Caco-2 (cell line): ENCODE data around the gene FHIT. TPM values are rescaled to one million over a fixed set of nuclear protein-coding genes. Genes with fewer than 3 reads are reported as not detected.

Experiments used
- BruUV-seq: library from RNA; stranded (reverse); fragments of 400-500 nt; replicated peaks from 2 replicates; lab custom pipeline; 2021; lab: Mats Ljungman, UMichigan
- CTCF ChIA-PET: fragments of 300-600 bp; sonication (Branson Sonifier 250); formaldehyde crosslinking; loops from one replicate; lab custom pipeline; 2022; ENCODE audit warnings: antibody characterized with exemption; lab: Charles Lee
- POLR2A ChIA-PET: fragments of 300-600 bp; sonication (Branson Sonifier 250); formaldehyde crosslinking; loops from one replicate; lab custom pipeline; 2022; ENCODE audit warnings: antibody characterized with exemption; lab: Charles Lee
- DNase-seq, 2 experiments: peaks; one replicate each; pipeline versions ENCODE4 v3.0.0 to v3.0.0-alpha.2; 2020 to 2022
- H3K27me3 ChIP-seq: replicated peaks from 2 replicates; pipeline ENCODE4 v1.6.0; 2011; ENCODE audit warnings: low read length; ENCODE audit not compliant: control insufficient read depth, insufficient read depth
- H3K36me3 ChIP-seq: 2 replicates; pipeline ENCODE4 v1.5.1; 2011; ENCODE audit warnings: low read length; ENCODE audit not compliant: control insufficient read depth, insufficient read depth
- H3K4me1 ChIP-seq: fragments of 250-450 bp; sonication (Bioruptor Pico); 2 replicates; pipeline ENCODE4 v1.5.1; 2020; ENCODE audit warnings: mild to moderate bottlenecking
- H3K4me3 ChIP-seq: 2 replicates; pipeline ENCODE4 v1.5.1; 2011; ENCODE audit warnings: low read depth, mild to moderate bottlenecking, control low read depth, low read length
- H3K9me3 ChIP-seq: fragments of 250-450 bp; sonication (Bioruptor Pico); 2 replicates; pipeline ENCODE4 v1.5.1; 2020; ENCODE audit warnings: mild to moderate bottlenecking, moderate library complexity
- H3K27ac Mint-ChIP-seq: one replicate; pipeline ENCODE4 v1.8.0; 2022; ENCODE audit warnings: mixed read lengths; ENCODE audit not compliant: unreplicated experiment
- H3K27me3 Mint-ChIP-seq: one replicate; pipeline ENCODE4 v1.8.0; 2022; ENCODE audit warnings: mixed read lengths; ENCODE audit not compliant: insufficient read depth, unreplicated experiment
- H3K36me3 Mint-ChIP-seq: one replicate; pipeline ENCODE4 v1.8.0; 2022; ENCODE audit warnings: mild to moderate bottlenecking, mixed read lengths; ENCODE audit not compliant: insufficient read depth, unreplicated experiment
- H3K4me1 Mint-ChIP-seq: one replicate; pipeline ENCODE4 v1.8.0; 2022; ENCODE audit warnings: low read depth, mixed read lengths; ENCODE audit not compliant: unreplicated experiment
- H3K4me3 Mint-ChIP-seq: one replicate; pipeline ENCODE4 v1.8.0; 2022; ENCODE audit warnings: mild to moderate bottlenecking, moderate library complexity, mixed read lengths; ENCODE audit not compliant: unreplicated experiment
- H3K9me3 Mint-ChIP-seq: one replicate; pipeline ENCODE4 v1.8.0; 2022; ENCODE audit warnings: mixed read lengths; ENCODE audit not compliant: unreplicated experiment
- intact Hi-C: fragments of 100-400 bp; cut with micrococcal nuclease; formaldehyde crosslinking; loops from one replicate; pipeline ENCODE4 v1.10.0; 2022; ENCODE audit not compliant: unreplicated experiment
- total RNA-seq: library from RNA; stranded (reverse); gene quantifications from 2 replicates; pipeline ENCODE4 v1.2.3, GENCODE V29; 2022
- TF ChIP-seq, protein P1 (sequence below), 2 experiments: fragments of 200-600 bp in 1 of 2; IDR thresholded peaks; 1 replicate in 1 of 2; 2 replicates in 1 of 2; pipeline versions ENCODE4 v1.5.1 to v1.8.0; 2011 to 2022; ENCODE audit warnings: antibody characterized with exemption in 1 of 2, control low read depth in 1 of 2, inconsistent platforms in 1 of 2, low read depth in 1 of 2, low read length in 1 of 2, mild to moderate bottlenecking in 1 of 2, moderate library complexity in 1 of 2; ENCODE audit not compliant: insufficient read depth in 1 of 2, severe bottlenecking in 1 of 2, unreplicated experiment in 1 of 2

Gene FHIT
- total RNA-seq, 1 experiment from 2014 or later: 8.3 TPM

GRCh38 chr3:61015408-61015807 is 235.8 kb downstream of the FHIT start:
- Mint-ChIP-seq H3K27me3 (no peaks in the 10 kb centered on the region), H3K27ac (no peak overlapping the region), H3K9me3 (no peaks in the 10 kb centered on the region), H3K4me1 (no peaks in the 10 kb centered on the region), H3K4me3 (no peak overlapping the region), H3K36me3 (no peaks in the 10 kb centered on the region)
- ChIA-PET CTCF (no interaction called here), POLR2A (no interaction called here)
- no peaks in the 10 kb centered on the region for H3K36me3 ChIP-seq
- no TSS peak for BruUV-seq
- intact Hi-C loops: no loop called here
- H3K4me1 ChIP-seq: peaks cover 6% of the 10 kb centered on the region; the same call in 1 of the 2 replicates
- DNase-seq: no peak
- no peaks in the 10 kb centered on the region for H3K27me3 ChIP-seq
- no peak overlapping the region for H3K4me3 ChIP-seq
- no peaks in the 10 kb centered on the region for H3K9me3 ChIP-seq
- TF ChIP-seq, protein P1, sequence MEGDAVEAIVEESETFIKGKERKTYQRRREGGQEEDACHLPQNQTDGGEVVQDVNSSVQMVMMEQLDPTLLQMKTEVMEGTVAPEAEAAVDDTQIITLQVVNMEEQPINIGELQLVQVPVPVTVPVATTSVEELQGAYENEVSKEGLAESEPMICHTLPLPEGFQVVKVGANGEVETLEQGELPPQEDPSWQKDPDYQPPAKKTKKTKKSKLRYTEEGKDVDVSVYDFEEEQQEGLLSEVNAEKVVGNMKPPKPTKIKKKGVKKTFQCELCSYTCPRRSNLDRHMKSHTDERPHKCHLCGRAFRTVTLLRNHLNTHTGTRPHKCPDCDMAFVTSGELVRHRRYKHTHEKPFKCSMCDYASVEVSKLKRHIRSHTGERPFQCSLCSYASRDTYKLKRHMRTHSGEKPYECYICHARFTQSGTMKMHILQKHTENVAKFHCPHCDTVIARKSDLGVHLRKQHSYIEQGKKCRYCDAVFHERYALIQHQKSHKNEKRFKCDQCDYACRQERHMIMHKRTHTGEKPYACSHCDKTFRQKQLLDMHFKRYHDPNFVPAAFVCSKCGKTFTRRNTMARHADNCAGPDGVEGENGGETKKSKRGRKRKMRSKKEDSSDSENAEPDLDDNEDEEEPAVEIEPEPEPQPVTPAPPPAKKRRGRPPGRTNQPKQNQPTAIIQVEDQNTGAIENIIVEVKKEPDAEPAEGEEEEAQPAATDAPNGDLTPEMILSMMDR (IDR thresholded peaks at IDR 0.05; ENCODE audit: insufficient read depth in 1 of 2, low read depth in 1 of 2, low read length in 1 of 2, severe bottlenecking in 1 of 2, unreplicated experiment in 1 of 2): no peak

GRCh38 chr3:61008998-61009380 is 242.3 kb downstream of the FHIT start:
- no peak for DNase-seq
- no peaks in the 10 kb centered on the region for H3K4me1 Mint-ChIP-seq
- BruUV-seq: no TSS peak
- H3K4me3 ChIP-seq: no peak overlapping the region
- H3K36me3 Mint-ChIP-seq: no peaks in the 10 kb centered on the region
- H3K27me3 ChIP-seq: no peaks in the 10 kb centered on the region
- intact Hi-C loops: no loop called here
- H3K36me3 ChIP-seq: no peaks in the 10 kb centered on the region
- H3K4me1 ChIP-seq: no peaks in the 10 kb centered on the region
- POLR2A ChIA-PET: no interaction called here
- H3K9me3 ChIP-seq: no peaks in the 10 kb centered on the region
- H3K4me3 Mint-ChIP-seq: no peak overlapping the region
- TF ChIP-seq, protein P1 (IDR thresholded peaks at IDR 0.05; ENCODE audit: insufficient read depth in 1 of 2, low read depth in 1 of 2, low read length in 1 of 2, severe bottlenecking in 1 of 2, unreplicated experiment in 1 of 2): no peak
- no peaks in the 10 kb centered on the region for H3K9me3 Mint-ChIP-seq
- CTCF ChIA-PET: no interaction called here
- no peaks in the 10 kb centered on the region for H3K27me3 Mint-ChIP-seq
- H3K27ac Mint-ChIP-seq: no peak overlapping the region

GRCh38 chr3:61008153-61008997 is 242.9 kb downstream of the FHIT start:
- H3K27ac Mint-ChIP-seq: no peak overlapping the region
- TF ChIP-seq, protein P1 (IDR thresholded peaks at IDR 0.05; ENCODE audit: insufficient read depth in 1 of 2, low read depth in 1 of 2, low read length in 1 of 2, severe bottlenecking in 1 of 2, unreplicated experiment in 1 of 2): no peak
- CTCF ChIA-PET: no interaction called here

More at GRCh38 chr3:61008153-61008997, 242.9 kb downstream of the FHIT start:
- no peaks in the 10 kb centered on the region for H3K4me1 ChIP-seq
- no peaks in the 10 kb centered on the region for H3K9me3 Mint-ChIP-seq
- no peak for DNase-seq
- H3K4me3 Mint-ChIP-seq: no peak overlapping the region
- H3K36me3 Mint-ChIP-seq: no peaks in the 10 kb centered on the region
- no peaks in the 10 kb centered on the region for H3K4me1 Mint-ChIP-seq
- no peaks in the 10 kb centered on the region for H3K27me3 Mint-ChIP-seq
- H3K27me3 ChIP-seq: no peaks in the 10 kb centered on the region
- no peaks in the 10 kb centered on the region for H3K36me3 ChIP-seq
- POLR2A ChIA-PET: no interaction called here
- intact Hi-C loops: no loop called here
- no TSS peak for BruUV-seq
- no peaks in the 10 kb centered on the region for H3K9me3 ChIP-seq
- no peak overlapping the region for H3K4me3 ChIP-seq
